Parathyroid adenoma (tissue), 2 donors: Measurements from ENCODE around the gene NFIB.

Experiments used
- H2AFZ ChIP-seq: fragments of 300-600 bp; sonication (generic); one replicate; pipeline ENCODE4 v1.7.0; 2017; ENCODE audit warnings: antibody characterized with exemption, mild to moderate bottlenecking
- H3K27ac ChIP-seq: fragments of 300-600 bp; sonication (generic); one replicate; pipeline ENCODE4 v1.7.0; 2017
- H3K27me3 ChIP-seq: fragments of 300-600 bp; sonication (generic); one replicate; pipeline ENCODE4 v1.7.0; 2017; ENCODE audit warnings: low read length; ENCODE audit not compliant: control insufficient read depth, insufficient read depth
- H3K36me3 ChIP-seq: fragments of 300-600 bp; sonication (generic); one replicate; pipeline ENCODE4 v1.7.0; 2017; ENCODE audit warnings: low read length; ENCODE audit not compliant: control insufficient read depth, insufficient read depth
- H3K4me1 ChIP-seq: fragments of 300-600 bp; sonication (generic); one replicate; pipeline ENCODE4 v1.7.0; 2017; ENCODE audit warnings: control low read depth
- H3K4me2 ChIP-seq: fragments of 300-600 bp; sonication (generic); one replicate; pipeline ENCODE4 v1.7.0; 2017; ENCODE audit warnings: low read length
- H3K4me3 ChIP-seq: fragments of 300-600 bp; sonication (generic); one replicate; pipeline ENCODE4 v1.7.0; 2017; ENCODE audit warnings: low read depth, low read length
- H3K79me2 ChIP-seq: fragments of 300-600 bp; sonication (generic); one replicate; pipeline ENCODE4 v1.7.0; 2017; ENCODE audit warnings: control low read depth
- H3K9ac ChIP-seq: fragments of 300-600 bp; sonication (generic); one replicate; pipeline ENCODE4 v1.7.0; 2017; ENCODE audit warnings: mild to moderate bottlenecking
- H3K9me3 ChIP-seq: fragments of 300-600 bp; sonication (generic); one replicate; pipeline ENCODE4 v1.7.0; 2017; ENCODE audit warnings: low read length; ENCODE audit not compliant: control insufficient read depth
- TF ChIP-seq, protein P1 (sequence below): fragments of 300-600 bp; sonication (generic); IDR thresholded peaks from one replicate; pipeline ENCODE4 v1.7.0; 2017; ENCODE audit warnings: antibody characterized with exemption, mild to moderate bottlenecking
- donor health status: primary hyperparathyroidism.

The NFIB gene

DNA sequence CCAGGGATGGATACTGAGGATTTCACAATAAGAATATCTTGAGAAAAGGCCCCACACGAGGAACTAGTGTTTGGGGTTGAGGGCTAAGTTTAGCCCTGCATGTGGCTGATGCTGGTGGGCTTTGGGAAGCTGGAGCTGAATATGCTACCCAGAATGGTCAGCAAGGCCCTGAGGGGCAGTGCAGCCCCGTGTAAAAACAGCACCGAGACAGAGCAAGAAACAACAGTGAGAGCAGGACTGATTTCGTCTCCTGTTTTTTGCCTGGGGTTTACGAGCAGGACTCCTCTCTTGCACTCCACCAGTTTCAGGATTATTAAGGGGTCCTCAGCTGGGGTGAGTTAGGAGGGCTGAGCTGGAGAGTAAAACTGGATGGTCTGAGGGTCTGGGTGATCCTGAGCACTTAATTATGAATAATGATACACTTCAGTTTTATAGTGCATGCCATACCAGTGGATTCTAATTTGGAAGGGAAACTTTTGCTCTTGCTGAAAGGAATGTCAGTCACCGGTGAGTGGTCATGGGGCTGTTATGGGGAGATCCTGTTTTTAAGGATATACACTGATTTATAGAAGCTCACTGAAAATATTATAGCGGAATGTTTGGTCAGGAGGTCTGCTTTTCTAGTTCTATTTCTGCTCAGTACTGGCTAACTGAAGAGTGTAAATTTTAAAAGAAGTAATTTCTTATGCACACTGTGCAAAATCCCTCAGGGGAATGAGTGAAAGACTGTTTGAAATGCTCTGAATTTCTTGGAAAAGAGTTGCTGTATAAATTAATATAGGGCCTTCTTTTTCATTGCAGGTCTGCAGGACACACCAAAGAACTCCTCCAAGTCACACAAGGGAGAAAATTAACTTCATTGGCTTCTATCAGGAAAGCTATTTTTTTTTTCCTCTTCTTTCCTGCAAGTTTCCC, 42.7 kb upstream of the NFIB start:
- Histone ChIP-seq H3K4me3 (no peak overlapping the region), H3K4me2 (no peak overlapping the region), H3K27me3 (no peaks in the 10 kb centered on the region), H3K27ac (no peak overlapping the region), H3K9ac (no peak overlapping the region), H3K9me3 (no peaks in the 10 kb centered on the region), H3K4me1 (no peaks in the 10 kb centered on the region), H3K79me2 (no peaks in the 10 kb centered on the region), H3K36me3 (no peaks in the 10 kb centered on the region), H2AFZ (no peak overlapping the region)
- TF ChIP-seq, protein P1, sequence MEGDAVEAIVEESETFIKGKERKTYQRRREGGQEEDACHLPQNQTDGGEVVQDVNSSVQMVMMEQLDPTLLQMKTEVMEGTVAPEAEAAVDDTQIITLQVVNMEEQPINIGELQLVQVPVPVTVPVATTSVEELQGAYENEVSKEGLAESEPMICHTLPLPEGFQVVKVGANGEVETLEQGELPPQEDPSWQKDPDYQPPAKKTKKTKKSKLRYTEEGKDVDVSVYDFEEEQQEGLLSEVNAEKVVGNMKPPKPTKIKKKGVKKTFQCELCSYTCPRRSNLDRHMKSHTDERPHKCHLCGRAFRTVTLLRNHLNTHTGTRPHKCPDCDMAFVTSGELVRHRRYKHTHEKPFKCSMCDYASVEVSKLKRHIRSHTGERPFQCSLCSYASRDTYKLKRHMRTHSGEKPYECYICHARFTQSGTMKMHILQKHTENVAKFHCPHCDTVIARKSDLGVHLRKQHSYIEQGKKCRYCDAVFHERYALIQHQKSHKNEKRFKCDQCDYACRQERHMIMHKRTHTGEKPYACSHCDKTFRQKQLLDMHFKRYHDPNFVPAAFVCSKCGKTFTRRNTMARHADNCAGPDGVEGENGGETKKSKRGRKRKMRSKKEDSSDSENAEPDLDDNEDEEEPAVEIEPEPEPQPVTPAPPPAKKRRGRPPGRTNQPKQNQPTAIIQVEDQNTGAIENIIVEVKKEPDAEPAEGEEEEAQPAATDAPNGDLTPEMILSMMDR: no peak

DNA sequence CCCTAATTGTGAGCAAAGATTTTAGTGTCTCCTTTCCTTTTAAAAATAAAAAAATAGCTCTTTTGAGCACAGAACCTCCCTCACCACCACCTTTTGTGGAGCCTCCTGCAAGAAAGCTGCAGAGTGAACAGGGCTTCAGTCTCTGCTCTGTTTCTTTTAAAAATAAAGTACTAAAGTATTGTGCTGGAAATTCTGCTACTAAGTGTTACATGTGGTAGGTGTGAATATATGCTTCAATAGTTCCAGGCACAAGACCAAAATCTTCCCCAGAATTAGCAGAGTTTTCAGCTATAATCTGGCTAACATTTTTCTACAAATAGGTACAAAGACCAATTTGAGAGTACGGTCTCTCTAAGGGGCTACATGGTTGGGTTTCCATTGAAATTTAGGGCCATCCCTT, 40.3 kb upstream of the NFIB start:
- no peak overlapping the region for H2AFZ ChIP-seq
- H3K4me1 ChIP-seq: no peaks in the 10 kb centered on the region
- no peaks in the 10 kb centered on the region for H3K79me2 ChIP-seq
- no peak overlapping the region for H3K27ac ChIP-seq
- H3K4me2 ChIP-seq: no peak overlapping the region
- H3K9ac ChIP-seq: no peak overlapping the region
- H3K27me3 ChIP-seq: peaks cover 1% of the 10 kb centered on the region
- H3K4me3 ChIP-seq: no peak overlapping the region
- no peaks in the 10 kb centered on the region for H3K9me3 ChIP-seq
- TF ChIP-seq, protein P1: no peak
- H3K36me3 ChIP-seq: no peaks in the 10 kb centered on the region

DNA sequence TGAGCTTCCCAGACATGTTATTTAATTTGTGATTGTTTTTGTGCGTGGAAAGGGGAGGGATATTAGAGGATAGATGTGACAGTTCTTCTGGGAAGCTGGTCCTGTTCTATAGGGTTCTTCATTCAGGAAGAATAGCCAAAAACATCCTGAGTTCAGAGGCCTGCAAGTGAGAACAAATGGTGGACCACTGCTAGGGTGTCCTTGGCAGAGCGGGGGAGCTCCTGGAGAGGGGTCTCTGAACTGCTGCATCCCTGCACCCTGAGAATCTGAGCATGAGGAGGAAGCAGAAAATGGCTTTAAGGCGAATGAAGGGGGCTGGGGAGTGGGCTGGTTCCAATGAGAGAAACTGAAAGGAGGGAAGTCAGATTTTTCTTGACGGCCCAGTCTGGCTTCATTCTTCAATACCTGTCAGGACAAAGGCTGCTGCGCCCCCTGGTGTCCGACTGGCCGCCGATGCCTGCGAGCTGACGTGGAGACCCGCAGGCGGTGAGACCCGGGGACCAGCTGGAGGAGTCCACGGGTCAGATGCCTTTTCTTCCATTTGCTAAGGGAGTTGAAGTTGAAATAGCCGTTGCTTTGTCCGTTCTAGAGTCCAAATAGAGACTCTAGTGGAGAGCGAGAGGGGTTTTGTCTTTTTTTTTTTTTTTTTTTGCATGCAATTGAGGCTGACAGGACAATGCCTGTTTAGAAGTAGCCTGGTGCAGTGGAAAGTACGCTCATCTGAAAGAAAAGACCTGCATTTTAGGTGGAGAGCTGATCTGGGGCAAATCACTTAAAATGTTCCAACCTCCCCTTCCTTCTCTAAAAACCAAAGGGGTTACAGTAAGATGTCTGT, 39.5 kb upstream of the NFIB start:
- H2AFZ ChIP-seq: peak overlapping the region; percentile 33
- no peaks in the 10 kb centered on the region for H3K4me1 ChIP-seq
- no peak overlapping the region for H3K27ac ChIP-seq
- H3K36me3 ChIP-seq: no peaks in the 10 kb centered on the region
- no peaks in the 10 kb centered on the region for H3K9me3 ChIP-seq
- H3K79me2 ChIP-seq: no peaks in the 10 kb centered on the region
- peaks cover 6% of the 10 kb centered on the region for H3K27me3 ChIP-seq
- peak overlapping the region; percentile 50 for H3K4me2 ChIP-seq
- no peak overlapping the region for H3K4me3 ChIP-seq
- TF ChIP-seq, protein P1: peak; percentile 61
- H3K9ac ChIP-seq: no peak overlapping the region

- Histone ChIP-seq H3K4me3 (no peak overlapping the region), H2AFZ (no peak overlapping the region), H3K27me3 (peaks cover 12% of the 10 kb centered on the region), H3K9me3 (no peaks in the 10 kb centered on the region), H3K9ac (no peak overlapping the region), H3K27ac (no peak overlapping the region), H3K4me2 (no peak overlapping the region), H3K4me1 (no peaks in the 10 kb centered on the region), H3K36me3 (no peaks in the 10 kb centered on the region), H3K79me2 (no peaks in the 10 kb centered on the region)
- TF ChIP-seq, protein P1: no peak
Measured at GRCh38 chr9:14352503-14352902, 38.6 kb upstream of the NFIB start.
